CD14-positive monocyte (primary cell): ENCODE results near the gene TECPR1. TPM values are rescaled to one million over a fixed set of nuclear protein-coding genes. Genes with fewer than 3 reads are reported as not detected.

Experiments
- DNase-seq, 3 donors: peaks; one replicate each; pipeline ENCODE4 v3.0.0-alpha.2; 2011 to 2022
- H2AFZ ChIP-seq: 2 replicates; pipeline ENCODE4 v1.6.0; 2012; ENCODE audit warnings: mild to moderate bottlenecking, low read depth, low read length, inconsistent platforms; ENCODE audit not compliant: insufficient read depth, poor library complexity, severe bottlenecking
- H3K27ac ChIP-seq, 2 donors: 1 replicate in 1 of 2; 2 replicates in 1 of 2; pipeline ENCODE4 v1.5.1; 2012 to 2013; ENCODE audit warnings: low read length in 2 of 2, control low read depth in 1 of 2, inconsistent platforms in 1 of 2, low read depth in 1 of 2, mild to moderate bottlenecking in 1 of 2
- H3K27me3 ChIP-seq, 2 donors: one replicate each; pipeline versions ENCODE4 v1.6.0 to v1.6.1; 2011 to 2013; ENCODE audit warnings: low read length in 2 of 2; ENCODE audit not compliant: control insufficient read depth in 2 of 2, insufficient read depth in 2 of 2
- H3K36me3 ChIP-seq, 2 donors: replicated peaks in 1 of 2; 1 replicate in 1 of 2; 2 replicates in 1 of 2; pipeline versions ENCODE4 v1.5.1 to v1.6.1; 2012 to 2013; ENCODE audit warnings: low read length in 2 of 2, control low read depth in 1 of 2, inconsistent platforms in 1 of 2, mild to moderate bottlenecking in 1 of 2; ENCODE audit not compliant: insufficient read depth in 2 of 2, control insufficient read depth in 1 of 2
- H3K4me1 ChIP-seq, 2 donors: 1 replicate in 1 of 2; 2 replicates in 1 of 2; pipeline versions ENCODE4 v1.5.1 to v1.6.1; 2012 to 2013; ENCODE audit warnings: low read length in 2 of 2, control low read depth in 1 of 2, inconsistent platforms in 1 of 2, mild to moderate bottlenecking in 1 of 2, moderate library complexity in 1 of 2; ENCODE audit not compliant: insufficient read depth in 2 of 2, control insufficient read depth in 1 of 2
- H3K4me2 ChIP-seq: replicated peaks from 2 replicates; pipeline ENCODE3; 2012; ENCODE audit warnings: low read length, moderate library complexity, mild to moderate bottlenecking; ENCODE audit not compliant: poor library complexity, severe bottlenecking; ENCODE audit errors: extremely low read depth
- H3K4me3 ChIP-seq, 3 experiments: fragments of 200-600 bp in 1 of 3; sonication (generic) in 1 of 3; replicated peaks in 1 of 3; 1 replicate in 2 of 3; 2 replicates in 1 of 3; pipeline ENCODE4 v1.5.1; 2011 to 2013; ENCODE audit warnings: low read length in 3 of 3, mild to moderate bottlenecking in 3 of 3, control low read depth in 2 of 3, low read depth in 2 of 3, inconsistent platforms in 1 of 3, moderate library complexity in 1 of 3
- H3K79me2 ChIP-seq: 2 replicates; pipeline ENCODE4 v1.6.0; 2012; ENCODE audit warnings: mild to moderate bottlenecking, control low read depth, inconsistent platforms, low read length, moderate library complexity; ENCODE audit not compliant: insufficient read depth
- H3K9ac ChIP-seq: 2 replicates; pipeline ENCODE4 v1.6.0; 2017; ENCODE audit warnings: low read length, mild to moderate bottlenecking; ENCODE audit not compliant: insufficient read depth, poor library complexity, severe bottlenecking
- H3K9me3 ChIP-seq, 2 donors: replicated peaks in 1 of 2; 1 replicate in 1 of 2; 2 replicates in 1 of 2; pipeline versions ENCODE4 v1.5.1 to v1.6.1; 2012 to 2013; ENCODE audit warnings: low read length in 2 of 2, control low read depth in 1 of 2; ENCODE audit not compliant: control insufficient read depth in 1 of 2, insufficient read depth in 1 of 2
- H4K20me1 ChIP-seq: 2 replicates; pipeline ENCODE4 v1.6.0; 2012; ENCODE audit warnings: mild to moderate bottlenecking, low read length, control low read depth, moderate library complexity; ENCODE audit not compliant: insufficient read depth
- H3K27ac Mint-ChIP-seq, 7 donors: one replicate each; pipeline ENCODE4 v1.8.0; 2020; ENCODE audit warnings: mild to moderate bottlenecking in 7 of 7, mixed read lengths in 7 of 7, moderate library complexity in 6 of 7, inconsistent platforms in 2 of 7
- H3K27me3 Mint-ChIP-seq, 3 donors: one replicate each; pipeline ENCODE4 v1.8.0; 2021 to 2022; ENCODE audit warnings: low read depth in 3 of 3, mild to moderate bottlenecking in 3 of 3, mixed read lengths in 3 of 3, moderate library complexity in 3 of 3, inconsistent platforms in 1 of 3
- H3K36me3 Mint-ChIP-seq, 2 donors: one replicate each; pipeline ENCODE4 v1.8.0; 2020; ENCODE audit warnings: mixed read lengths in 2 of 2, inconsistent platforms in 1 of 2, mild to moderate bottlenecking in 1 of 2
- H3K4me1 Mint-ChIP-seq: one replicate; pipeline ENCODE4 v1.8.0; 2020; ENCODE audit warnings: mild to moderate bottlenecking, mixed read lengths
- H3K4me3 Mint-ChIP-seq, 2 donors: one replicate each; pipeline ENCODE4 v1.8.0; 2020; ENCODE audit warnings: mild to moderate bottlenecking in 2 of 2, mixed read lengths in 2 of 2, moderate library complexity in 1 of 2
- H3K9me3 Mint-ChIP-seq, 7 donors: one replicate each; pipeline ENCODE4 v1.8.0; 2020 to 2022; ENCODE audit warnings: mixed read lengths in 7 of 7, mild to moderate bottlenecking in 6 of 7, moderate library complexity in 6 of 7, inconsistent platforms in 2 of 7
- WGBS: methylation state at CpG from one replicate; pipeline ENCODE4 v1.1.5; 2013; ENCODE audit warnings: missing lambda C conversion rate; ENCODE audit not compliant: insufficient coverage; 5-methylcytosine and 5-hydroxymethylcytosine counted together
- intact Hi-C, 2 donors: fragments of 100-400 bp; cut with micrococcal nuclease; formaldehyde crosslinking; loops; one replicate each; pipeline versions ENCODE4 v1.15.0 to v1.15.1; 2023
- polyA plus RNA-seq, 3 donors: library from polyadenylated mRNA; depleted of rRNA in 1 of 3; unstranded in 2 of 3; stranded (reverse) in 1 of 3; fragments of 300-500 nt in 2 of 3; fragments of >200 nt in 1 of 3; fragmentation: Illumina TruSeq in 2 of 3; gene quantifications; 1 replicate in 2 of 3; 2 replicates in 1 of 3; pipeline ENCODE4 v1.2.3, GENCODE V29; 2012 to 2021
- TF ChIP-seq, protein P1 (sequence below): fragments of 200-600 bp; IDR thresholded peaks from one replicate; pipeline ENCODE4 v1.8.0; 2022; ENCODE audit warnings: antibody characterized with exemption, mild to moderate bottlenecking

Gene TECPR1
- polyA plus RNA-seq, 3 donors: 5.7 to 20.0 (median 10.2) TPM

GRCh38 chr7:98254516-98254915 lies 2.5 kb upstream of the TECPR1 start:
- H3K27ac Mint-ChIP-seq: peak overlapping the region in 1 of 7 donors; percentile 66
- H3K27me3 ChIP-seq: no peaks in the 10 kb centered on the region
- H3K27ac ChIP-seq: no peak overlapping the region
- H3K36me3 Mint-ChIP-seq: peaks cover 26 to 48% of the 10 kb centered on the region in 2 donors
- TF ChIP-seq, protein P1, sequence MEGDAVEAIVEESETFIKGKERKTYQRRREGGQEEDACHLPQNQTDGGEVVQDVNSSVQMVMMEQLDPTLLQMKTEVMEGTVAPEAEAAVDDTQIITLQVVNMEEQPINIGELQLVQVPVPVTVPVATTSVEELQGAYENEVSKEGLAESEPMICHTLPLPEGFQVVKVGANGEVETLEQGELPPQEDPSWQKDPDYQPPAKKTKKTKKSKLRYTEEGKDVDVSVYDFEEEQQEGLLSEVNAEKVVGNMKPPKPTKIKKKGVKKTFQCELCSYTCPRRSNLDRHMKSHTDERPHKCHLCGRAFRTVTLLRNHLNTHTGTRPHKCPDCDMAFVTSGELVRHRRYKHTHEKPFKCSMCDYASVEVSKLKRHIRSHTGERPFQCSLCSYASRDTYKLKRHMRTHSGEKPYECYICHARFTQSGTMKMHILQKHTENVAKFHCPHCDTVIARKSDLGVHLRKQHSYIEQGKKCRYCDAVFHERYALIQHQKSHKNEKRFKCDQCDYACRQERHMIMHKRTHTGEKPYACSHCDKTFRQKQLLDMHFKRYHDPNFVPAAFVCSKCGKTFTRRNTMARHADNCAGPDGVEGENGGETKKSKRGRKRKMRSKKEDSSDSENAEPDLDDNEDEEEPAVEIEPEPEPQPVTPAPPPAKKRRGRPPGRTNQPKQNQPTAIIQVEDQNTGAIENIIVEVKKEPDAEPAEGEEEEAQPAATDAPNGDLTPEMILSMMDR: no peak
- peaks cover 36 to 38% of the 10 kb centered on the region in 2 donors for H3K4me1 ChIP-seq
- H3K36me3 ChIP-seq: peaks cover 15 to 21% of the 10 kb centered on the region in 2 donors
- no peaks in the 10 kb centered on the region for H3K9me3 ChIP-seq
- peaks cover 0 to 2% (median 0%) of the 10 kb centered on the region in 7 donors for H3K9me3 Mint-ChIP-seq
- H3K4me1 Mint-ChIP-seq: peaks cover 38% of the 10 kb centered on the region
- no peak overlapping the region for H3K4me3 ChIP-seq
- H2AFZ ChIP-seq: no peak overlapping the region
- WGBS: 100% methylated on average over 1 of the region's 4 CpGs
- no peak overlapping the region for H3K4me3 Mint-ChIP-seq
- intact Hi-C loops: loop anchor here (5.0 to 10.0 kb wide), 2 partner anchors 33 to 120 kb away; no protein-coding TSS in a partner anchor
- H3K27me3 Mint-ChIP-seq: peaks cover 0 to 3% (median 0%) of the 10 kb centered on the region in 3 donors
- H3K9ac ChIP-seq: no peak overlapping the region
- H3K4me2 ChIP-seq: no peak overlapping the region
- peaks cover 22% of the 10 kb centered on the region for H4K20me1 ChIP-seq
- DNase-seq: no peak
- H3K79me2 ChIP-seq: peaks cover 40% of the 10 kb centered on the region

GRCh38 chr7:98252425-98253054 lies 508 bp upstream of the TECPR1 start:
- peak overlapping the region; percentile 90 to 96 (median 94) for H3K27ac Mint-ChIP-seq
- peaks cover 0 to 3% (median 0%) of the 10 kb centered on the region in 3 donors for H3K27me3 Mint-ChIP-seq
- peaks cover 20% of the 10 kb centered on the region for H4K20me1 ChIP-seq

More at GRCh38 chr7:98252425-98253054, 508 bp upstream of the TECPR1 start:
- H3K27ac ChIP-seq: peak overlapping the region; percentile 20 to 94
- H2AFZ ChIP-seq: peak overlapping the region; percentile 90
- intact Hi-C loops: loop anchor here (5.0 to 10.0 kb wide), 2 partner anchors 35 to 118 kb away; no protein-coding TSS in a partner anchor
- 24% methylated on average over 14 of the region's 32 CpGs for WGBS
- H3K9me3 ChIP-seq: no peaks in the 10 kb centered on the region
- H3K79me2 ChIP-seq: peaks cover 48% of the 10 kb centered on the region
- Mint-ChIP-seq H3K4me3 (peak overlapping the region; percentile 92 to 96), H3K36me3 (peaks cover 29 to 46% of the 10 kb centered on the region in 2 donors), H3K9me3 (peaks cover 0 to 2% (median 0%) of the 10 kb centered on the region in 7 donors), H3K4me1 (peaks cover 54% of the 10 kb centered on the region)
- TF ChIP-seq, protein P1: no peak
- peaks cover 11 to 16% of the 10 kb centered on the region in 2 donors for H3K36me3 ChIP-seq
- H3K4me2 ChIP-seq: peak overlapping the region; percentile 82
- peak overlapping the region; percentile 70 to 98 (median 81) for H3K4me3 ChIP-seq
- peak overlapping the region; percentile 79 for H3K9ac ChIP-seq
- peaks cover 53 to 57% of the 10 kb centered on the region in 2 donors for H3K4me1 ChIP-seq
- H3K27me3 ChIP-seq: no peaks in the 10 kb centered on the region
- DNase-seq: no peak
